ENCODE measurements around the gene HLA-G.

The HLA-G gene

GRCh38 chr6:29824144-29824543 lies 3.5 kb upstream of the HLA-G start:
- TF ChIP-seq, protein P1, sequence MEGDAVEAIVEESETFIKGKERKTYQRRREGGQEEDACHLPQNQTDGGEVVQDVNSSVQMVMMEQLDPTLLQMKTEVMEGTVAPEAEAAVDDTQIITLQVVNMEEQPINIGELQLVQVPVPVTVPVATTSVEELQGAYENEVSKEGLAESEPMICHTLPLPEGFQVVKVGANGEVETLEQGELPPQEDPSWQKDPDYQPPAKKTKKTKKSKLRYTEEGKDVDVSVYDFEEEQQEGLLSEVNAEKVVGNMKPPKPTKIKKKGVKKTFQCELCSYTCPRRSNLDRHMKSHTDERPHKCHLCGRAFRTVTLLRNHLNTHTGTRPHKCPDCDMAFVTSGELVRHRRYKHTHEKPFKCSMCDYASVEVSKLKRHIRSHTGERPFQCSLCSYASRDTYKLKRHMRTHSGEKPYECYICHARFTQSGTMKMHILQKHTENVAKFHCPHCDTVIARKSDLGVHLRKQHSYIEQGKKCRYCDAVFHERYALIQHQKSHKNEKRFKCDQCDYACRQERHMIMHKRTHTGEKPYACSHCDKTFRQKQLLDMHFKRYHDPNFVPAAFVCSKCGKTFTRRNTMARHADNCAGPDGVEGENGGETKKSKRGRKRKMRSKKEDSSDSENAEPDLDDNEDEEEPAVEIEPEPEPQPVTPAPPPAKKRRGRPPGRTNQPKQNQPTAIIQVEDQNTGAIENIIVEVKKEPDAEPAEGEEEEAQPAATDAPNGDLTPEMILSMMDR (IDR thresholded peaks at IDR 0.05), result no peak

GRCh38 chr6:29825848-29826247 lies 1.8 kb upstream of the HLA-G start:
- TF ChIP-seq, protein P1 (IDR thresholded peaks at IDR 0.05), result no peak

DNA sequence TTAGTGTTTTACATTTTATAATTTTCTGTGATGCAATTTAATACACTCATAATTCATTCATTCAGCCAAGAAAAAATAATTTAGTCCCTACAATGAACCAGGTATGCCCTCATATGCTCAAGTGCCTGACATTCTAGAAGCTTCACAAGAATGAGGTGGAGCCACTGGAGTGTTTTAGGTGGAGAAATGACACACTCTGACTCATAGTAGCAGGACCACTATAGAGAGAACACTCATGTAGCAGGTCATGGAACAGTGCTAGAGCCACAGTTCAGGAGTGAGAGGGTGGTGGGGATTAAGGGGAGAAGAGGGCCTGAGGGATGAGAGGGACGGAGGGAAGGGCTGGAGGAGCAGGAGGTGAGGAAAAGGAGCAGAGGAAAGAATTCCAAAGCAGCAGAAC lies 1.4 kb upstream of the HLA-G start:
- TF ChIP-seq, protein P1 (IDR thresholded peaks at IDR 0.05), result no peak

- TF ChIP-seq, protein P1 (IDR thresholded peaks at IDR 0.05), result no peak
These were observed 809 bp downstream of the HLA-G start for GRCh38 chr6:29828471-29828797.

GRCh38 chr6:29829766-29830165 lies 2.1 kb downstream of the HLA-G start:
- TF ChIP-seq, protein P1 (IDR thresholded peaks at IDR 0.05), result no peak

- TF ChIP-seq, protein P1 (IDR thresholded peaks at IDR 0.05), result no peak
These were observed 2.8 kb downstream of the HLA-G start for GRCh38 chr6:29830409-29830808.

DNA sequence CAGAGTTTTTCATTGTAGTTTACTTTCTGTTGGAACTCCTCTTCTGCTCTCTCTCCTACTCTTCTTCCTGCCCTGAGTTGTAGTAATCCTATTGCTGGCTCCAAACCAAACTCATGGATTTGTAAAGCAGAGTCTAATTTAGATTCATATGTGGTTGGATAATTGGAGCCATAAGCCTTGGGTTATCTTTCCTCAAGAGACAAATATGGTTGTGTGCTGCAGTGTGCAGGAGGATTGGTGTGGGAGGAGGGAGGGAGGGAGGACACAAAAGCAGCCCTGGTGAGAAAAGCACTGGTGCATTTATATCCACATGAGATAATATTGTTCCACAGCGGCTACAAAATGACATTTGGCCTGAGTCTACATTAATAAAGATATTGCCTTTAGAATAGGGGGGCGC lies 4.2 kb downstream of the HLA-G start:
- TF ChIP-seq, protein P1 (IDR thresholded peaks at IDR 0.05), result no peak
